Smooth muscle cell (in vitro differentiated cells): ENCODE measurements around the gene RUVBL2. TPM values are rescaled to one million over a fixed set of nuclear protein-coding genes. Genes with fewer than 3 reads are reported as not detected.

Experiments used
- DNase-seq: peaks from one replicate; lab custom pipeline; 2025; ENCODE audit not compliant: unreplicated experiment; lab: John Stamatoyannopoulos, UW
- H2AFZ ChIP-seq: fragments of 200-600 bp; sonication (generic); 2 replicates; pipeline ENCODE4 v1.6.0; 2016; ENCODE audit warnings: antibody characterized with exemption, low read depth, mild to moderate bottlenecking
- H3F3A ChIP-seq: fragments of 200-600 bp; sonication (generic); 2 replicates; pipeline ENCODE4 v1.6.0; 2017; ENCODE audit warnings: antibody characterized with exemption, low read depth
- H3K27ac ChIP-seq: fragments of 200-600 bp; sonication (generic); 2 replicates; pipeline ENCODE4 v1.5.1; 2016; ENCODE audit warnings: low read depth, mild to moderate bottlenecking
- H3K27me3 ChIP-seq: fragments of 200-600 bp; sonication (generic); 2 replicates; pipeline ENCODE4 v1.6.1; 2016; ENCODE audit warnings: low read depth, mild to moderate bottlenecking
- H3K36me3 ChIP-seq: fragments of 200-600 bp; sonication (generic); 2 replicates; pipeline ENCODE4 v1.5.1; 2016; ENCODE audit warnings: low read depth
- H3K4me1 ChIP-seq: fragments of 200-600 bp; sonication (generic); 2 replicates; pipeline ENCODE4 v1.5.1; 2016; ENCODE audit warnings: low read depth
- H3K4me2 ChIP-seq: fragments of 200-600 bp; sonication (generic); 2 replicates; pipeline ENCODE4 v1.6.0; 2016; ENCODE audit warnings: mild to moderate bottlenecking
- H3K4me3 ChIP-seq: fragments of 200-600 bp; sonication (generic); 2 replicates; pipeline ENCODE4 v1.5.1; 2016; ENCODE audit warnings: mild to moderate bottlenecking
- H3K79me2 ChIP-seq: fragments of 200-600 bp; sonication (generic); 2 replicates; pipeline ENCODE4 v1.6.0; 2016; ENCODE audit warnings: low read depth, mild to moderate bottlenecking
- H3K9ac ChIP-seq: fragments of 200-600 bp; sonication (generic); 2 replicates; pipeline ENCODE4 v1.6.0; 2016; ENCODE audit warnings: low read depth
- H3K9me3 ChIP-seq: fragments of 200-600 bp; sonication (generic); replicated peaks from 2 replicates; pipeline ENCODE4 v1.5.1; 2016; ENCODE audit warnings: low read depth
- H4K20me1 ChIP-seq: fragments of 200-600 bp; sonication (generic); 2 replicates; pipeline ENCODE4 v1.6.0; 2016; ENCODE audit warnings: low read depth
- WGBS: methylation state at CpG from one replicate; pipeline ENCODE4 v1.1.7; 2016; ENCODE audit warnings: low lambda C conversion rate; 5-methylcytosine and 5-hydroxymethylcytosine counted together
- polyA plus RNA-seq: library from polyadenylated mRNA; unstranded; fragments of >200 nt; fragmentation: Nextera tagmentation; extraction: Ambion mirVana; gene quantifications from 2 replicates; pipeline ENCODE4 v1.2.1, GENCODE V29; 2016
- total RNA-seq: library from RNA; depleted of rRNA; stranded (reverse); fragments of >200 nt; gene quantifications from 2 replicates; pipeline ENCODE4 v1.2.3, GENCODE V29; 2014
- TF ChIP-seq, protein P1 (sequence below): fragments of 200-600 bp; sonication (generic); IDR thresholded peaks from 2 replicates; pipeline ENCODE4 v1.5.1; 2017; ENCODE audit warnings: borderline replicate concordance, mild to moderate bottlenecking, antibody characterized with exemption; ENCODE audit not compliant: insufficient read depth, poor library complexity, severe bottlenecking

RUVBL2 gene
- total and polyA plus RNA-seq, 2 experiments from 2014 or later = 89.4 to 123 TPM

- no peak for DNase-seq
- TF ChIP-seq, protein P1, sequence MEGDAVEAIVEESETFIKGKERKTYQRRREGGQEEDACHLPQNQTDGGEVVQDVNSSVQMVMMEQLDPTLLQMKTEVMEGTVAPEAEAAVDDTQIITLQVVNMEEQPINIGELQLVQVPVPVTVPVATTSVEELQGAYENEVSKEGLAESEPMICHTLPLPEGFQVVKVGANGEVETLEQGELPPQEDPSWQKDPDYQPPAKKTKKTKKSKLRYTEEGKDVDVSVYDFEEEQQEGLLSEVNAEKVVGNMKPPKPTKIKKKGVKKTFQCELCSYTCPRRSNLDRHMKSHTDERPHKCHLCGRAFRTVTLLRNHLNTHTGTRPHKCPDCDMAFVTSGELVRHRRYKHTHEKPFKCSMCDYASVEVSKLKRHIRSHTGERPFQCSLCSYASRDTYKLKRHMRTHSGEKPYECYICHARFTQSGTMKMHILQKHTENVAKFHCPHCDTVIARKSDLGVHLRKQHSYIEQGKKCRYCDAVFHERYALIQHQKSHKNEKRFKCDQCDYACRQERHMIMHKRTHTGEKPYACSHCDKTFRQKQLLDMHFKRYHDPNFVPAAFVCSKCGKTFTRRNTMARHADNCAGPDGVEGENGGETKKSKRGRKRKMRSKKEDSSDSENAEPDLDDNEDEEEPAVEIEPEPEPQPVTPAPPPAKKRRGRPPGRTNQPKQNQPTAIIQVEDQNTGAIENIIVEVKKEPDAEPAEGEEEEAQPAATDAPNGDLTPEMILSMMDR = no peak
- Histone ChIP-seq H3K27ac (no peak overlapping the region), H3K27me3 (no peaks in the 10 kb centered on the region), H3K9ac (no peak overlapping the region), H3K9me3 (no peaks in the 10 kb centered on the region), H3K4me3 (no peak overlapping the region), H3K36me3 (no peaks in the 10 kb centered on the region), H3K79me2 (peaks cover 15% of the 10 kb centered on the region), H2AFZ (no peak overlapping the region), H4K20me1 (peaks cover 35% of the 10 kb centered on the region), H3F3A (no peaks in the 10 kb centered on the region), H3K4me1 (no peaks in the 10 kb centered on the region), H3K4me2 (no peak overlapping the region)
- WGBS = 99% methylated on average over 13 of the region's 13 CpGs
These were observed 8.0 kb upstream of the RUVBL2 start for GRCh38 chr19:48985711-48986110.

DNA sequence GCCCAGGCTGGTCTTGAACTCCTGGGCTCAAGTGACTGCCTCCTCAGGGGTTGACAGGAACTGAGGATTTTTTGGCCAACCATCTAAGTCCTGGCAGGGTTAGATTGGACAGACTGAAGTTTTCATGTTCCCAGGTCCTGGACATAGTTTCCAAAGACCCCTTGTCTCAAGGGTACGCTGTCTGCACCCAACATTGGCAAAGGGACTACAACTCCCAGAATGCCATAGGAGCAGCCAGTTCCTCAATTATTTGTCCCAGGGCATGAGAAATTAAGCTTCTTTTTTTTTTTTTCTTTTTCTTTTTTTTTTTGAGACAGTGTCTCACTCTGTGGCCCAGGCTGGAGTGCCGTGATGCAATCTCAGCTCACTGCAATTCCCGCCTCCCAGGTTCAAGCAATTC is 7.5 kb upstream of the RUVBL2 start:
- Histone ChIP-seq H3K4me2 (no peak overlapping the region), H3K27me3 (no peaks in the 10 kb centered on the region), H3K9me3 (no peaks in the 10 kb centered on the region), H2AFZ (no peak overlapping the region), H3K36me3 (no peaks in the 10 kb centered on the region), H3F3A (no peaks in the 10 kb centered on the region), H3K4me1 (peaks cover 2% of the 10 kb centered on the region), H3K9ac (no peak overlapping the region), H3K79me2 (peaks cover 19% of the 10 kb centered on the region), H3K27ac (no peak overlapping the region), H3K4me3 (no peak overlapping the region), H4K20me1 (peaks cover 40% of the 10 kb centered on the region)
- WGBS = 93% methylated on average over 2 of the region's 3 CpGs
- TF ChIP-seq, protein P1 = no peak
- no peak for DNase-seq

GRCh38 chr19:48987323-48987722 is 6.4 kb upstream of the RUVBL2 start:
- Histone ChIP-seq H3K4me2 (no peak overlapping the region), H3K4me3 (no peak overlapping the region), H2AFZ (no peak overlapping the region), H3K4me1 (peaks cover 10% of the 10 kb centered on the region), H3K9me3 (no peaks in the 10 kb centered on the region), H3F3A (no peaks in the 10 kb centered on the region), H3K36me3 (no peaks in the 10 kb centered on the region), H3K27ac (no peak overlapping the region), H4K20me1 (peaks cover 49% of the 10 kb centered on the region), H3K9ac (no peak overlapping the region), H3K79me2 (peaks cover 30% of the 10 kb centered on the region), H3K27me3 (no peaks in the 10 kb centered on the region)
- DNase-seq = no peak
- TF ChIP-seq, protein P1 = no peak
- 92% methylated on average over 6 of the region's 7 CpGs for WGBS

- no peak overlapping the region for H3K4me3 ChIP-seq
- no peak overlapping the region for H2AFZ ChIP-seq
- H3F3A ChIP-seq = no peaks in the 10 kb centered on the region
- H3K9ac ChIP-seq = no peak overlapping the region
- H3K27ac ChIP-seq = no peak overlapping the region
- DNase-seq = no peak
- H3K36me3 ChIP-seq = no peaks in the 10 kb centered on the region
- TF ChIP-seq, protein P1 = no peak
- no peaks in the 10 kb centered on the region for H3K27me3 ChIP-seq
- H3K79me2 ChIP-seq = peaks cover 37% of the 10 kb centered on the region
- H3K9me3 ChIP-seq = no peaks in the 10 kb centered on the region
- WGBS = 97% methylated on average over 7 of the region's 7 CpGs
- peaks cover 10% of the 10 kb centered on the region for H3K4me1 ChIP-seq
- peaks cover 49% of the 10 kb centered on the region for H4K20me1 ChIP-seq
- no peak overlapping the region for H3K4me2 ChIP-seq
These were observed 5.4 kb upstream of the RUVBL2 start for GRCh38 chr19:48988286-48988685.
